Suprapubic skin (tissue), 3 donors: ENCODE measurements around the gene TNFRSF8.

Source experiments
- CTCF ChIP-seq, 2 donors: fragments of 200-600 bp in 1 of 2; fragments of 450-650 bp in 1 of 2; sonication (generic) in 1 of 2; IDR thresholded peaks; one replicate each; pipeline ENCODE4 v1.5.1; 2016 to 2019; ENCODE audit warnings: antibody characterized with exemption in 2 of 2, mild to moderate bottlenecking in 1 of 2, moderate library complexity in 1 of 2
- POLR2A ChIP-seq, 2 donors: fragments of 450-650 bp; IDR thresholded peaks; one replicate each; pipeline ENCODE4 v1.6.1; 2017; ENCODE audit warnings: antibody characterized with exemption in 2 of 2, mild to moderate bottlenecking in 2 of 2, moderate library complexity in 2 of 2

GRCh38 chr1:12127206-12127810, 64.2 kb downstream of the TNFRSF8 start:
- TF ChIP-seq CTCF (IDR thresholded peaks at IDR 0.05) (no peak), POLR2A (IDR thresholded peaks at IDR 0.05) (no peak)
